GM20431 (cell line): Measurements from ENCODE around the gene C16orf74.

Experiments
- in situ Hi-C: fragments of 300-500 bp; cut with MseI, MboI; formaldehyde crosslinking; loops from one replicate; pipeline ENCODE4 v1.15.0; 2020; ENCODE audit warnings: low sequenced_read_pairs; ENCODE audit not compliant: unreplicated experiment

The C16orf74 gene

DNA sequence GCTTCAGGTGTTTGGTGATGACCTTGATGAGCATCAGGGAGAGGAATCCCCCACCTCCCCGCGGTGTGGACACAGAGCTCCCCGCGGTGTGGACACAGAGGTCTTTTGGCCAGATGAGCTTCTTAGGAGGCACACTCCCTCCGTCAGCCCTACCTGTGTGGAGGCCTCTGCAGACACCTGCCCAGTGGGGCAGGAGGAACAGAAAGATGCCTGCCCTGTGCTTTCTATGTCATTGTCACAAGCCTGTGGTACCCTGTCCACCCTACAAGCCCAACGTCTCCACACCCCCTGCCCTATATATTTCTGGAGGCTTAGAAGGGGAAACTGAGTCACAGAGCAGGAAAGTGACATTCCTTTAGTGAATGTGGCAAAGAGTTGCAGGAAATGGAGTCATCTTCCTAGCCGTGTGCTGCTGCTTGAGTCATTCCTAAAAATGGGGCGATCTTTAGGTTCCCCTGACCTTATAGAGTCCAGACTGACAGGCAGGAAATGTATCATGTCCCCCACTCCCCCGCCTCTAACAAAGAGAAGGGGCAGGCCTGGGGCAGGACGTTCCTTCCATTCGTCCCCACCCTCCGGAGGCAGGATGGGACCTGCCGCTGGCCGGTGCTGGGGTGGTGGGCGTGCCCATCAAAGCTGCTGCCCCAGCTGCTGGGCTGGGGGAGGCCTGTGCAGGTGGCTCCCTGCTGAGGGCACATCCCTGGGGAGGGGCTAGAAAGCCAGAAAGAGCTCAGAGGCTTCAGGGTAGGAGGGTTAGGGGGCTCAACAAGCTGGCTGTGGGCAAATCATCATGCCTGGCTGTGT lies 1.0 kb upstream of the C16orf74 start:
- in situ Hi-C loops: no loop called here

DNA sequence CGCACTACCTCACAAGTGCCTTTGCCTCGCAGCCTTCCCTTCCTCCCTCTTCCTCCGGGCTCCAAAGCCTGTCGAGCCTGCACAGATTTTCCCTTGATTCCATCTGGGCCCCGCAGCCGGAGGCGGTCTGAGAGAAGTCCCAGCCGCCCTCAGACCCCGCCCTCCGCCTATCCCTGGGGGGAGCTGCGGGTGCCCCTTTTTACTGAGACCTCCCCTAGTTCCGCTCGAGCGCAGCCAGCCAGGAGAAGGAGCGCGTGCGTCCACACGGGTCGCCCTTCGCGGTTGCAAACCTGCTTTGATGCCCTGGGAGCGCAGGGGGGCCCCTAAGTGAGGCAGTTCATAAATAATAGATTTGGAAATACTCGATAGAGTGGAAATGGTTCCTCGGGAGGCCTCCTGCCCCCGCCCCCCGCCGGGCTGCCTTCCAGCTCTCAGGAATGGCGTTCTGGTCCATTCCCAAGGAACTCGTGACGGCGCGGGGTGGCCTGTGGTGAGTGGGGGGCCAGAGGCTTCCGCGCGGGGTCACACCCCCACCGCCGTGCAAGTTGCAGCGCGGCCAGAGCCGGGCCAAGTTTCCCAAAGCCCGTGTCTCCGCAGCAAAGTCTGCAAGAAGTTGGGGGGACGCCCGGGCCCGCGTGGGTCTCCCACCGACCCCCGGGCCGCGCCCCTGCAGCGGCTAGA lies 610 bp downstream of the C16orf74 start:
- in situ Hi-C loops: no loop called here

DNA sequence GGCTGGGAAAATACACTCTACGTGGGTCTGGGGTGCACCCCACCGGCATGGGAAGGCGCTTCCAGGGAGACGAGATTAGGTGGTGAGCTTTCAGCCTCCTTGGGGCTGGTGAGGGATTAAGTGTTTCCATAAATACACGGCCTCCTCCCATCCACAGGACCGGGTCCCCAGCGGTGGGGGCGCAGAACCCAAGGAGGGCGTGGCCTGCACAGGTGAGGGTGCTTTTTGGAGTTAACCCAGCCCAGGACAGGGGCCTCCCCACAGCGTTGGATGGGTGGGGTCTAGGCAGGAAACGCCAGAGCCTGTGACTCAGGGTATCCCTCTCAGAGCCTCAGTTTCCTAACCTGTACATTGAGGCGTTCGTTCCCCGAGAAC lies 1.1 kb downstream of the C16orf74 start:
- in situ Hi-C loops: no loop called here

DNA sequence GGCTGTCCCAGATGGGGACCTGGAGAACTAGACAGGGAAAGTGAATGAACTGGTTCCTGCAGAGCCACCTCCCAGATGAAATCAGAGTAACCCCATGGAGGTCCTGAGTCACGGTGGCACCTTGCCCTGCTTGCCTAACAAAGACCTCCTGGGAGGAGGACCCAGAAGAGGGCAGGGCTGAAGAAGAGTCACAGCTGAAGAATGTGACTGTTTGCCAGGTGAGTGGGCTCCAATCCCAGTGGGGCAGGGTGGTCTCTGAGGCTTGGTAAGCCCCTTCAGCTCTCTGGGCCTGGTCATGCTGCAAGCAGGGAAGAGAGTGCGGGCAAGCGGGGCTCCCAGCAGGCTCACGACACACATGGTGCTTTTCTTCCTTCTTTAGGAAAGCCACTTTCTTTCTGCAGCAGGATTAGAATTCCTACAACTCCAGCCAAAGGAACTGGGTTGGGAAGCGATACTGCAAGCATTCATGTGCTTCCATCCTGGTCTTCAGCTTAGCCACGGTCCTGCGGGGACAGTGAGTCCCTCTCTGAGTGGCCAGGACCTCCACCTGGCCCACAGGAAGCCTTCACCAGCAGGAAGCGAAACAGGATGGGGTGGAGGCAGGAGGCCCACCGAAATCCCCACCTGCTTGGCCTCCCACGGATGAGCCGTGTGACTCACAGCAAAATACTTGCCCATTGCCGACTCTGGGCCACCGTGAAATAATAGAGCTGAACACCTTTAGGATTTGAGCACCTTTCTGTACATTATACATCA lies 4.3 kb downstream of the C16orf74 start:
- in situ Hi-C loops: no loop called here

DNA sequence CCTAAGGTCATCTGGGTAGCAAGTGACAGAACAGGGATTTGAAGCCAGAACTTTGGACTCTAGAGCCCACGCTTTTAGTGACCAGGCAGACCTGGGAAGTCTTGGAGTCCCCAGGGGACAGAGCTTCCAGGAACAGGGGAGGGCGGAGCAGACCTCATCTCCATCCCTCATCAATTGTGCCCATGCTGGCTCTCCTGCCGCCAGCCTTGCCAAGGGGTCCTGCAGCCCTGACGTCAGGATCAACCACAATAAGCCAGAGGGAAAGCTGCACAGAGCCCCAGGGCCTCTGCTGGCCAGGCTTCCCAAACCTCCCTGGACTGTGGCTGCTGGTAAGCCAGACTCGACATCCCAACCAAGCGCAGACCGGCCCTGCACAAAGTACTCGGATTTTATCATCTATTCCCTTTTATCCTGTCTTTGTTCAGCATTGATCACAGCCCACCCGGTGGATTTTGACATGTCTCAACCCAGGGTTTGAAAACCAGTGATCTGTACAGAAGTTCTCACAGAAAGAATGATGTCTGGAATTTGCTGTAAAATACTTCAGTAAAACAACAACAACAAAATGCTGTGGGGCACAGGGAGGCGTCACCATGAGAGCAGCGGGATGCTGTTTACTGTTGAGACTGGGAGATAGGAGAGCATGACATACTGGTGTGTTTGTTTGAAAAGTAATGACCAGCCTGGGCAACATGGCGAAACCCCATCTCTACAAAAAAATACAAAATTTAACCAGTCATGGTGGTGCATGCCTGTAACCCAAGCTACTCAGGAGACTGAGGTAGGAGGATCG lies 11.8 kb downstream of the C16orf74 start:
- in situ Hi-C loops: no loop called here

DNA sequence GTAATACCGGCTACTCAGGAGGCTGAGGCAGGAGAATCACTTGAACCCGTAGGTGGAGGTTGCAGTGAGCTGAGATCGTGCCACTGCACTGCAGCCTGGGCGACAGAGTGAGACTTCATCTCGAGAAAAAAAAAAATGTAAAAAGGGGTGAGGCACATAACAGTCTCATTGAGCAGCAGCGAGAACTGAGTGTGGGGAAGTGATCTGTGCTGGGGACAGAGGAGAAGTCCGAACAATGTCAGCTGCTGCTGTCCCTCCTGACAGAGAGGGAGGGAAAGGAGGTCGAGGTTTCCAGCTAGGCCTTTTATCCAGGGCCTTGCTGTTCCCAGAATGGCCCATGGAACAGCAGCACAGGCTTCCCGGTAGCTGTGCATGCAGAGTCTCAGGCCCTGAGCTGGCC lies 14.0 kb downstream of the C16orf74 start:
- in situ Hi-C loops: no loop called here

DNA sequence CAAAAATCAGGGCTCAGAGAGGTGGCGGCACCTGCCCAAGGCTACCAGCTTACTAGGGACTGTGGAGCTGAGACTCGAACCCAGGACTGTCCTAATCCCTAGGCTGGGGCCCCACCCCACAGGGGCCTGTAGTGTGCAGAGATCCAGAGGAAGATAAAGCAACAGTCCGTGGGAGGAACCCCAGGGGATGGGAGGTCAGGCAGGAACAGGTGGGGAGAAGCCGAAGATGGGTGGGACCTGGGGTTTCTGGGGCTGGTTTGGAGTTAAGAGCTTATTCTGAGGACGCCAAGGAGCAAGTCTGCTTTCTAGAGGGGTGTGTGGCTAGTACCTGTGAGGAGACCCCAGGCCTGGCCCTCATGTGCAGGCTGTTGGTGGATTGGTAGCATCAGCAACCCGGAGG lies 14.9 kb downstream of the C16orf74 start:
- in situ Hi-C loops: no loop called here

DNA sequence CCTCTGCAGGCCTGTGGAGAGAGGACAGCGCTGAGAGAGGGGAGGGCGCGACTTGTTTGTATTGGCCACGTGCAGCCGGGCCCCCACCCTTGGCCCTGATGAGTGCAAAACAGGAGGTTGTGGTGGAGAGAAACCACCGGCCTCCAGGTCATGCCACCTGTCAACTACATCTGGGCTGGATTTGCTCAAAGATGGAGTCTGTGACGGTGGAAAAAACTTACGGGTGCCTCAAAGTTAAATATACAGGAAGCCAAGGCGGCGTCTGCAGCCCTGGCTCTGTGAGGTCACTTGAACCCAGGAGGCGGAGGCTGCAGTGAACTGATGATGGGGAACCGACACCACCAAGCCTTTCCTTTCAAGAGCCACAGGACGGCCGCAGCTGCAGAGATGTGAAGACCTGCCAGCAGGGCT lies 15.7 kb downstream of the C16orf74 start:
- in situ Hi-C loops: no loop called here

DNA sequence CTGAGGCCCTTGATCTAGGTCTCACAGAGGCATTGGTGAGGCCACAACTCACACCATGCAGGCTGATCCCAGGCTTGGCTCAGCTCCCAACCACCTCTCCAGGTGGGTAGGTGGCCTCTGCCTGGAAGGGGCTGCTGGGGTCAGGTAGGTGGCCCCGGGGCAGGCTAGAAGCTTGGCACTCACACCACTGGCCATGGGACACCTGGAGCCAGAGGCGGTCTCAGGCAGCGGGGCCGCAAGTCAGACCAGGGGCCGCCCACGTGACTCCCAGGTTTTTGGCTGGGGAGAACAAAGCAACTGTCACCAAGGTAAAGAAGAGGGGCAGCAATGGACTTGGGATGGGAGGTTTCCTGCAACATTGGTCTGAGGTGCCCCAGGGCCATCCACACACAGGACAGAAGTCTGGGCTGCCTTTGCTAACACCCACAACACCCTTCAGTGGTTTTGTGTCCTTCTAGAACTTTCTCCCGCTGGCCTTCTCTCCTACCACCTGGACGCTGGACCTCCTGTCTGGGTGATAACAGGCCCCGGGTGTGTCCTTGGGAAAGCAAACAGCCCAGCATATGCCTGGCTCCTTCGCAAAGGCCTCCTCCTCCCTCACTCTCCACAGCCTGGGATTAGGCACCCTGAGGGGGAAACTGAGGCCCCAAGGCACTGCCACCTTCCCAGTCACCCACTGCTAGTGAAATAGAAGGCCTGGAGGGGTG lies 16.4 kb downstream of the C16orf74 start:
- in situ Hi-C loops: no loop called here

DNA sequence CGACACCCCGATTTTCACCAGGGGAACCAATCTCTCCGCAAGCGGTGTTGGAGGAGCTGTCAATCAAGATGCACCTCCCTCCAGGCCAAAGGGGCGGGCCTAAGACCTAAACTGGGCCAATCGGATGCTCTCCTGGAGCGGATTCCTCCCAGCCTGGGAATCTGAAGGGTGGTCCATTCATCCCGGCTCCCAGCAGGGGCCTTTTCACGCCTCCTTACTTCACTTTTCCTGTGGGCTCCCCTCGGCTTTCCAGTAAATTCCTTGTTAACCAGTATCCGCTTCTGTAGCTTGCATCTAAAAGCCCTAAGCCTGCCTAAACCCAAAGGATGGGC lies 17.1 kb downstream of the C16orf74 start:
- in situ Hi-C loops: no loop called here

DNA sequence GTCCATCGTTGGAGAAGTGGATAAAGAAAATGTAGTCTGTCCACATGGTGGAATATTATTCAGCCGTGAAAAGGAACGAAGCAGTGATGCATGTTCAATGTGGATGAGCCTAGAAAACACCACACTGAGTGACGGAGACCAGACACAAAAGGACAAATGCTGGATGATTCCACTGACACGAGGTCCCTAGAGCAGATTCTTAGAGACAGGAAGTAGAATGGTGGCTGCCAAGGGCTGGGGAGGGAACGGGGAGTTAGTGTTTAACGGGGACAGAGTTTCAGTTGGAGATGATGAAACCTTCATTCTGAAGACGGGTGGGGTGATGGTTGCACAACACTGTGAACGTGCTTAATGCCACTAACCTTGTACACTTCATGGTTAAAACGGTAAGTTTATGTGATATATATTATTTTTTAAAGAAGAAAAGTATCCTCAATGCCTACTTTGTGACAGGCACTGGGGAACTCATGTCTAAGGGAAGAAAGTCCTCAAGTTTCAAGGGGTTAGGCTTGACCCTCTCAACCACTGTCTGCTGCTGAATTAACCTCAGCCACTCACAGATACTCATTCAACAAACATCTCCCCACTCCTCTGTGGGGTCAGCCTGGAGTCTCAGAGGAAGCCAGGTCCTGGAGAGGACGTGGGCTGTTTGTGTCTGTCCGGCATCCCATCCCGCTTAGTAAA lies 17.6 kb downstream of the C16orf74 start:
- in situ Hi-C loops: no loop called here

DNA sequence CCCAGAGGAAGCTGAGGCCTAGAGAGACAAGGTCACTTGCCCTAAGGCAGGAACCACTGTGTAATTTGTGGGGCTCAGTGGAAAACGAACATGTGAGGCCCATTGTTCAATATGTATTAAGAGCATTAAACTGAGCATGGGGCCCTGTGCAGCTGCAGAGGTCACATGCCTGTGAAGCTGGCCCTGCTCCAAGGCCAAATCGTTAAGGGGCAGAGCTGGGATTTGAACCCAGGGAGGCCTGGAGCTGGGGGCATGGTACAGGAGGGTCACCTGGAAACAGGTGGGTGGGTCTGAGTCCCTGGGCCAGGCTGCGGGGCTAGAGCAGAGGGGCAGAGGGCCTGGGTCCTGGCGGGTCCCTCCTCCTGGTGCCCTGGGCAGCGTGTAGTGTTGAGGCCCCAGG lies 19.7 kb downstream of the C16orf74 start:
- in situ Hi-C loops: no loop called here

DNA sequence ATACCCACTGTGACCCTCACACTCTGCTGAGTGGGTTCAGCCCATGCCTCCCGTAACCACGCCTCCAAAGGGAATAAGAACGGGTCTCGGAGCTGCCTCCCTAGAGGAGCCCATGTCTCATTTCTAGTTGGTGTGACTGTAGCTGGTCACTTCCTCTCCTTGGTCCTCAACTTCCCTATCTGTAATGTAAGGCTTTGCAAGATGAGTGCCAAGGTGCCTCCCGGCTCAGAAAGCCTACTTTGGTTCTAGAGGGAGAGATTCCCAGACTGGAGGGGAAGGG lies 20.8 kb downstream of the C16orf74 start:
- in situ Hi-C loops: no loop called here

DNA sequence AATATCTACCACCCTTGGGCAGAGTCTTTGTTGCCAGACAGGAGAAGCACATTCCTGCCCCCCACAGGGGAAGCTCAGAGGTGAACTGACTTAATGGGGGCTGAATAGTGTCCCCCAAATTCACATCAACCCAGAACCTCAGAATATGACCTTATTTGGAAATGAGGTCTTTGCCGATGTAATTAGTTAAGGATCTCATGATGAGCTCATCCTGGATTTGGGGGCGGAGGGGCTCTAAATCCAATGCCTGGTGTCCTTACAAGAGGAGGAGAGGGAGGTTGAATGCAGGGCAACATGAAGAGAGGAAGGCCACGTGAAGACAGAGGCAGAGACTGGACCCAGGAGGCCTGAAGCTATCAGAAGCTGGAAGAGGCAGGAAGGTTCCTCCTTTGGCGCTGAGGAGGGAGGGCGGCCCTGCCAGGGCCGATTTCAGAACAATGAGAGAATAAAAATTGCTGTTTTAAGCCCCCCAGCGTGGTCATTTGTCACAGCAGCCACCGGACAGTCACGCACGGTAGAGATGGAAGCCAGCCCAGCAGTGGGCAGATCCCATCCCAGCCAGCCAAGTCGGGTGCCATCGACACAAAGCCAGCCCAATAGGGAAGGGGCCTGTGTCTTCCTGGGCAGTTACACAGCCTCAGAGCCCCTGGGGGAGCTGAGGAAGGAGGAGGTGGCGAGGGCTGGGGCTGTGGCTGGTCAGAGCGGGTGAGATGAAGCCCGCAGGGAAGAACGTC lies 21.3 kb downstream of the C16orf74 start:
- in situ Hi-C loops: no loop called here

DNA sequence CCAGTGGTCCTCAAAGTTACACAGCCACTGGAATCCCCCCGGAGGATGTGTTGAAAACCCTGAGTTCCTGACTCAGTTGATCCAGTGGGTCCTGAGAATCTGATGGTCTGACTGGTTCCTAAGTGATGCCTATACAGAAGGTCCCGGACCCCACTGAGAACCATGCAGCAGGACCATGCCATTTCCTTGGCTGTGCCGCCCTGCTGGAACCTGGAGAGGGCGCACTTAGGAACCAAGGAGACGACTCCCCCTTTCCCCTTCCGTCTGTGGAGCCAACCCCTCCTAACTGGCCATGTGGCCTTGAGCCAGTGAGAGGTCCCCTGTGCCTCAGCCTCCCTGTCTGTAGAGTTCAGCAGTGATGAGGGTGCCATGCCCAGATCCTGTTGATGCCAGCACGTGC lies 22.0 kb downstream of the C16orf74 start:
- in situ Hi-C loops: no loop called here

DNA sequence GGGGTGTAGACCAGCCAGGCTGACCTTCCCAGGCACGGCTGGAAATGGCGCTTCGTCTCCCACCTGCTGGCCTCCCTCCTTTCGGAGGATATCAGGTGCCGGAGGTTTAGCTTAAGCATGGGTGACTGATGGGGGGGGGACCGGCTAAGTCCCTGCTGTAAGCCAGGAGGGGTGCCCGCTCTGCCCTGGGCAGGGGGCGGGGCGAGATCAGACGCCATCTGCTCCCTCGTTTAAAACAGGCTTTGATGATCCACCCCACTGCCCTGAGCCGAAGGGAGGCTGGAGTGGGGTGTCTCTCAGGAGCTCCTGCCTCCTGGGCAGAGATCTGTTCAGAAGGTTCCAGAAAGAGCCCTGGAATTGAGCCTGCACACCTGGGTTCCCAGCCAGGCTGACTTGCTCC lies 26.0 kb downstream of the C16orf74 start:
- in situ Hi-C loops: no loop called here

DNA sequence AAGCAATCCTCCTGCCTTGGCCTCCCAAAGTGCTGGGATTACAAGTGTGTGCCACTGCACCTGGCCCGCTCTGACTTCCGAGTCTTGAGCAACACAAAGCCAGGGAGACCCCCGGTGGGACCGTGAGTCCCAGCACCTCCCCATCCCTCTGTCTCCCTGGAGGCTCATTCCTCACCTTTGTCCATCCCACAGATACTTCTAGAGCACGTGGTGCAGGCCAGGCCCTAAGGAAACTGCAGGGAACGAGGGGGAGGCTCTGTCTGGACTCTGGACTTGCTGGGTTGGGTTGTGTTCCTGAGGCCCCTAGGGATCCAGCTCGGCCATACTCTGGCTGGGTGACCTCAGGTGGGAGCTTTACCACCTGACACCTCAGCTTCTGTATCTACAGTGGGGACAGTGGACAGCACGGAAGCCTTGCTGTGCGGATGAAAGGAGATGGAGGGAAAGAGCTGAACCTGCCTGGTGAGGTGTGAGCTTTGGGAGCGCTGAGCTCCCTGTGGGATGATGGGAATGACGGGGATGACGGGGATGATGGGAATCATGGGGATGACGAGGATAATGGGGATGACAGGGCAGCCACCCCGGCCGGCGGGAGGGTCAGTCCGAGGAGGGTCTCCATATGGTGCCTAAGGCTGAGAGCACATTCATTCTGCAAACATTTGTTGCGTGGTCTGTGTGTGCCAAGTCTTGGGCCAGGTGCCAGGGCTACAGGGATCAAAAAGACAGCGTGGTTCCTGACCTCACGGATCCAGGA lies 26.6 kb downstream of the C16orf74 start:
- in situ Hi-C loops: no loop called here
